Activated naive CD4-positive, alpha-beta T cell treated with anti-CD3 and anti-CD28 coated beads, Interleukin-2, amount 50 U/mL, for 24 hours (primary cell): ENCODE results near the gene ATXN2.
"Not testable (repeated sequence)": the region's sequence is repeated elsewhere in the genome, so short reads cannot be mapped to it uniquely, and the experiment has no call there.

ENCODE experiments used
- H3K27ac Mint-ChIP-seq: one replicate; pipeline ENCODE4 v1.8.0; 2021; ENCODE audit warnings: mild to moderate bottlenecking, mixed read lengths
- H3K27me3 Mint-ChIP-seq: one replicate; pipeline ENCODE4 v1.8.0; 2021; ENCODE audit warnings: mixed read lengths
- H3K36me3 Mint-ChIP-seq: one replicate; pipeline ENCODE4 v1.8.0; 2021; ENCODE audit warnings: mixed read lengths
- H3K4me1 Mint-ChIP-seq: one replicate; pipeline ENCODE4 v1.8.0; 2021; ENCODE audit warnings: mixed read lengths
- H3K4me3 Mint-ChIP-seq: one replicate; pipeline ENCODE4 v1.8.0; 2021; ENCODE audit warnings: mild to moderate bottlenecking, mixed read lengths
- H3K9me3 Mint-ChIP-seq: one replicate; pipeline ENCODE4 v1.8.0; 2021; ENCODE audit warnings: mixed read lengths

The ATXN2 gene

GRCh38 chr12:111507258-111507657, 91.9 kb downstream of the ATXN2 start:
- not testable (repeated sequence) for H3K9me3 Mint-ChIP-seq, H3K4me3 Mint-ChIP-seq, H3K27ac Mint-ChIP-seq, H3K27me3 Mint-ChIP-seq
- Mint-ChIP-seq H3K4me1 (peaks cover 11% of the 10 kb centered on the region), H3K36me3 (peaks cover 23% of the 10 kb centered on the region)

- H3K36me3 Mint-ChIP-seq = peaks cover 23% of the 10 kb centered on the region
- no peak overlapping the region for H3K4me3 Mint-ChIP-seq
- no peaks in the 10 kb centered on the region for H3K27me3 Mint-ChIP-seq
- H3K4me1 Mint-ChIP-seq = peaks cover 11% of the 10 kb centered on the region
- H3K9me3 Mint-ChIP-seq = no peaks in the 10 kb centered on the region
- H3K27ac Mint-ChIP-seq = no peak overlapping the region
These were observed 92.9 kb downstream of the ATXN2 start for GRCh38 chr12:111506260-111506659.

GRCh38 chr12:111505601-111506036, 93.5 kb downstream of the ATXN2 start:
- Mint-ChIP-seq H3K4me1 (peaks cover 11% of the 10 kb centered on the region), H3K27ac (no peak overlapping the region), H3K36me3 (peaks cover 21% of the 10 kb centered on the region), H3K4me3 (no peak overlapping the region), H3K27me3 (no peaks in the 10 kb centered on the region), H3K9me3 (no peaks in the 10 kb centered on the region)

- Mint-ChIP-seq H3K9me3 (no peaks in the 10 kb centered on the region), H3K27ac (no peak overlapping the region), H3K4me3 (no peak overlapping the region), H3K27me3 (no peaks in the 10 kb centered on the region), H3K4me1 (peaks cover 11% of the 10 kb centered on the region), H3K36me3 (peaks cover 29% of the 10 kb centered on the region)
These were observed 96.0 kb downstream of the ATXN2 start for GRCh38 chr12:111503116-111503515.

GRCh38 chr12:111494676-111495075, 104.4 kb downstream of the ATXN2 start:
- peaks cover 25% of the 10 kb centered on the region for H3K36me3 Mint-ChIP-seq
- no peak overlapping the region for H3K27ac Mint-ChIP-seq
- no peak overlapping the region for H3K4me3 Mint-ChIP-seq
- H3K4me1 Mint-ChIP-seq = no peaks in the 10 kb centered on the region
- H3K27me3 Mint-ChIP-seq = no peaks in the 10 kb centered on the region
- no peaks in the 10 kb centered on the region for H3K9me3 Mint-ChIP-seq

GRCh38 chr12:111492979-111493378, 106.1 kb downstream of the ATXN2 start:
- not testable (repeated sequence) for H3K9me3 Mint-ChIP-seq, H3K27me3 Mint-ChIP-seq, H3K27ac Mint-ChIP-seq, H3K4me3 Mint-ChIP-seq, H3K4me1 Mint-ChIP-seq
- peaks cover 22% of the 10 kb centered on the region for H3K36me3 Mint-ChIP-seq

- Mint-ChIP-seq H3K4me1 (no peaks in the 10 kb centered on the region), H3K4me3 (no peak overlapping the region), H3K9me3 (no peaks in the 10 kb centered on the region), H3K36me3 (peaks cover 17% of the 10 kb centered on the region), H3K27ac (no peak overlapping the region), H3K27me3 (no peaks in the 10 kb centered on the region)
These were observed 110.3 kb downstream of the ATXN2 start for GRCh38 chr12:111488798-111489197.

- Mint-ChIP-seq H3K4me3 (no peak overlapping the region), H3K9me3 (no peaks in the 10 kb centered on the region), H3K27ac (no peak overlapping the region), H3K36me3 (peaks cover 17% of the 10 kb centered on the region), H3K4me1 (no peaks in the 10 kb centered on the region), H3K27me3 (no peaks in the 10 kb centered on the region)
These were observed 110.8 kb downstream of the ATXN2 start for GRCh38 chr12:111488271-111488670.

GRCh38 chr12:111482462-111482861, 116.7 kb downstream of the ATXN2 start:
- H3K9me3 Mint-ChIP-seq = no peaks in the 10 kb centered on the region
- H3K4me1 Mint-ChIP-seq = no peaks in the 10 kb centered on the region
- peaks cover 13% of the 10 kb centered on the region for H3K36me3 Mint-ChIP-seq
- H3K27me3 Mint-ChIP-seq = no peaks in the 10 kb centered on the region
- no peak overlapping the region for H3K4me3 Mint-ChIP-seq
- H3K27ac Mint-ChIP-seq = no peak overlapping the region

- H3K27me3 Mint-ChIP-seq = no peaks in the 10 kb centered on the region
- H3K27ac Mint-ChIP-seq = peak overlapping the region; percentile 53
- peaks cover 12% of the 10 kb centered on the region for H3K36me3 Mint-ChIP-seq
- H3K9me3 Mint-ChIP-seq = no peaks in the 10 kb centered on the region
- H3K4me1 Mint-ChIP-seq = peaks cover 5% of the 10 kb centered on the region
- H3K4me3 Mint-ChIP-seq = no peak overlapping the region
These were observed 127.9 kb downstream of the ATXN2 start for GRCh38 chr12:111471236-111471635.

- H3K27me3 Mint-ChIP-seq = no peaks in the 10 kb centered on the region
- H3K9me3 Mint-ChIP-seq = no peaks in the 10 kb centered on the region
- peaks cover 5% of the 10 kb centered on the region for H3K4me1 Mint-ChIP-seq
- no peak overlapping the region for H3K27ac Mint-ChIP-seq
- peaks cover 9% of the 10 kb centered on the region for H3K36me3 Mint-ChIP-seq
- no peak overlapping the region for H3K4me3 Mint-ChIP-seq
These were observed 129.7 kb downstream of the ATXN2 start for GRCh38 chr12:111469401-111469800.

- peaks cover 3% of the 10 kb centered on the region for H3K36me3 Mint-ChIP-seq
- H3K27ac Mint-ChIP-seq = no peak overlapping the region
- no peak overlapping the region for H3K4me3 Mint-ChIP-seq
- peaks cover 5% of the 10 kb centered on the region for H3K4me1 Mint-ChIP-seq
- no peaks in the 10 kb centered on the region for H3K9me3 Mint-ChIP-seq
- H3K27me3 Mint-ChIP-seq = no peaks in the 10 kb centered on the region
These were observed 131.3 kb downstream of the ATXN2 start for GRCh38 chr12:111467857-111468241.

- Mint-ChIP-seq H3K36me3 (peaks cover 5% of the 10 kb centered on the region), H3K27ac (no peak overlapping the region), H3K27me3 (no peaks in the 10 kb centered on the region), H3K4me1 (peaks cover 5% of the 10 kb centered on the region), H3K9me3 (no peaks in the 10 kb centered on the region), H3K4me3 (no peak overlapping the region)
These were observed 131.8 kb downstream of the ATXN2 start for GRCh38 chr12:111467092-111467856.

GRCh38 chr12:111462210-111462769, 136.8 kb downstream of the ATXN2 start:
- no peaks in the 10 kb centered on the region for H3K4me1 Mint-ChIP-seq
- no peaks in the 10 kb centered on the region for H3K27me3 Mint-ChIP-seq
- H3K9me3 Mint-ChIP-seq = no peaks in the 10 kb centered on the region
- H3K36me3 Mint-ChIP-seq = peaks cover 2% of the 10 kb centered on the region
- H3K27ac Mint-ChIP-seq = no peak overlapping the region
- no peak overlapping the region for H3K4me3 Mint-ChIP-seq

GRCh38 chr12:111460111-111460510, 139.0 kb downstream of the ATXN2 start:
- H3K4me1 Mint-ChIP-seq, H3K4me3 Mint-ChIP-seq, H3K27ac Mint-ChIP-seq: not testable (repeated sequence)

GRCh38 chr12:111458546-111459172, 140.5 kb downstream of the ATXN2 start:
- peaks cover 4% of the 10 kb centered on the region for H3K36me3 Mint-ChIP-seq

More at GRCh38 chr12:111460111-111460510, 139.0 kb downstream of the ATXN2 start:
- H3K9me3 Mint-ChIP-seq, H3K27me3 Mint-ChIP-seq, H3K36me3 Mint-ChIP-seq: not testable (repeated sequence)

More at GRCh38 chr12:111458546-111459172, 140.5 kb downstream of the ATXN2 start:
- Mint-ChIP-seq H3K4me1 (no peaks in the 10 kb centered on the region), H3K27ac (no peak overlapping the region), H3K9me3 (no peaks in the 10 kb centered on the region), H3K27me3 (no peaks in the 10 kb centered on the region), H3K4me3 (no peak overlapping the region)
